ENCODE results near the gene LRRC31.
A peak's percentile ranks its signal among the peaks of the same experiment; 100 is the strongest.

The LRRC31 gene

GRCh38 chr3:169861871-169862270 is 7.9 kb downstream of the LRRC31 start:
- no peak for DNase-seq

GRCh38 chr3:169857811-169858210 is 11.9 kb downstream of the LRRC31 start:
- no peak for DNase-seq

DNA sequence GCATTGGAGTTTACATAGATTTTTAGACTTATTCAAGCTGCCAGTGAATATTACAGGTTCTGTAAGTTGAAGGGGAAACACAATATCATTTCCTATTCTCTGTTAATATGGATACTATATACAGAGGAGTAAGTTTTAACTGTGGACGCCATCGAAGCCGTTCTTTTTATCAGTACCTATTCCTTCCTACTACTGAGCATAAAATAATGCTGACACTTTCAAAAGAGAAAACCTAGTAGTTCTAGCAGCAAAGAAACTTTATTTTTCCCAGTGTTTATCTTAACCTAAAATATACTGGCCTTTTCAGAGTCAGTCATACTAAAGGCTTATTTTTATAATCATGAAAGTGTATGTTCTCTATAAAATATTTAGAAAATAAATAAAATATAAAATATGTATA is 14.2 kb downstream of the LRRC31 start:
- DNase-seq, result no peak

- no peak for DNase-seq
These were observed 19.1 kb downstream of the LRRC31 start for GRCh38 chr3:169850618-169851017.

- no peak for DNase-seq
These were observed 21.0 kb downstream of the LRRC31 start for GRCh38 chr3:169848741-169849140.

DNA sequence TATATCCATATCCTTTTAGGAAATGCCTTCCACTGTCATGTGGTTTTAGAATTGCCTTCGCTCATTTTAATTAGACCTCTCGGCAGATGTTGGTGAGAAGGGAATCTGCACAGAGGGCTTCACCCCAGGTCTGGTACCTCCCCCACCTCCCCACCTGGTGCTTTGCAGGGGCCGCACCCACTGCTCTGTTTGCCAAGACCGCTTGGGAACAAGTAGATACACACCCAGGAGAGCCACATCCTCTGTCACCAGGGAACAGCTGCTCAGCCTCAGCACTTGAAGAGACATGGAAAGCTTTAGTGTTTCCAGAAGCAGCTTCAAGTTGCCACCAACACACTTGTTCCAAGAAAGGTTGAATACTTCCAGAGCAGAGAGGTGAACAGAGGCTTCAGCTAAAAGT is 21.8 kb downstream of the LRRC31 start:
- no peak for DNase-seq

GRCh38 chr3:169846458-169847193 is 23.1 kb downstream of the LRRC31 start:
- no peak for DNase-seq

DNA sequence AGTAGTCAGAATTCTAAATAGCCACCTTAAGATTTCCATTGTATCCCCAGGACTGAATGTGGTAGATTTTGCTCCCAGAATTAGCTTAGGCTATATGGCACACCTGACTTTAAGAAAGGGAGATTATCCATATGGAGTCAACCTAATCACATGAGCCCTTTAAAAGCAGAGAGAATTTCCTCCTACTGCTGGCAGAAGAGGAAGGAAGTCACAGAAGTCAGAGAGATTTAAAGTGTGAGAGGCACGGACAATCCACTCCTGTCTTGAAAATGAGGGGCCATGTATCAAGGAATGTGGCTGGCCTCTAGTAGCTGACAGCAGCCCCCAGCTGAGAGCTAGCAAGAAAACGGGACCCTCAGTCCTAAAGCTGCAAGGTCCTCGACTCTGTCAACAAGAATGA is 26.8 kb downstream of the LRRC31 start:
- peak; percentile 33 to 55 for DNase-seq

GRCh38 chr3:169841171-169841570 is 28.6 kb downstream of the LRRC31 start:
- no peak for DNase-seq

DNA sequence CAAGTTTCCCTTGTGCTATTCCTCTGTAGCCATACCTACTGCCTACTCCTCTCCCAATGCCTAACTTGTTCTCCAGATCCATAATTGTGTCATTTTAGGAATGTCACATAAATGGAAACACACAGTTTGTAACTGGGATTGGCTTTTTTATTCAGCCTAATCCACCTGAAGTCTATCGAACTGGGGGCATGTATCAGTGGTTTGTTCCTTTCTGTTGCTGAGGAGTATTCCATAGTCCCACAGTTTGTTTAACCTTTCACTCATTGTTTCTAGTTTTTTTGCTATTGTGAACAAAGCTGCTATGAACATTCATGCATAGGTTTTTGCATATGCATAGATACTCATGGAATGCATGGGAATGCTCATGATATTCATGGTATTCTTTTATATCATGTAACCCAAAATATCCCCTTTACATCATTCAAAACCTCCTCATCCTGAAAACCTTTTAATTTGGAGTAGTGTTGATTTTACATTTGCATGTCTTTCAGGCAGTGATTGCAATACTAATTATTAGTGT is 31.2 kb downstream of the LRRC31 start:
- no peak for DNase-seq

DNA sequence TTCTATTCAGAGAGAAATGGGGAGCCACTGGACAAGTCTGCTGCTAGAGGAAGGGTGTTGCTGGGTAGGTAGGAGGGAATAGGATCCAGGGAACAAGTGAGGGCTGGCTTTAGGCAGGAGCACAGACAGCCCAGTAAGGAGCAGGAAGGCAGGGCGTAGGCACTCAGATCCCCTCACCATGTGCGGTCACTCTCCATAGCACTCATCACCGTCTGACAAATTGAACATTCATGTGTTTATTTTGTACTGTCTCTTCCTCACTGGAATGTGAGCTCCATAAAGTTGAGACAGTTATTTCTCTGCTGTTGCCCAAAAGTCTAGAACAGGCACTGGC is 32.8 kb downstream of the LRRC31 start:
- DNase-seq, result no peak

DNA sequence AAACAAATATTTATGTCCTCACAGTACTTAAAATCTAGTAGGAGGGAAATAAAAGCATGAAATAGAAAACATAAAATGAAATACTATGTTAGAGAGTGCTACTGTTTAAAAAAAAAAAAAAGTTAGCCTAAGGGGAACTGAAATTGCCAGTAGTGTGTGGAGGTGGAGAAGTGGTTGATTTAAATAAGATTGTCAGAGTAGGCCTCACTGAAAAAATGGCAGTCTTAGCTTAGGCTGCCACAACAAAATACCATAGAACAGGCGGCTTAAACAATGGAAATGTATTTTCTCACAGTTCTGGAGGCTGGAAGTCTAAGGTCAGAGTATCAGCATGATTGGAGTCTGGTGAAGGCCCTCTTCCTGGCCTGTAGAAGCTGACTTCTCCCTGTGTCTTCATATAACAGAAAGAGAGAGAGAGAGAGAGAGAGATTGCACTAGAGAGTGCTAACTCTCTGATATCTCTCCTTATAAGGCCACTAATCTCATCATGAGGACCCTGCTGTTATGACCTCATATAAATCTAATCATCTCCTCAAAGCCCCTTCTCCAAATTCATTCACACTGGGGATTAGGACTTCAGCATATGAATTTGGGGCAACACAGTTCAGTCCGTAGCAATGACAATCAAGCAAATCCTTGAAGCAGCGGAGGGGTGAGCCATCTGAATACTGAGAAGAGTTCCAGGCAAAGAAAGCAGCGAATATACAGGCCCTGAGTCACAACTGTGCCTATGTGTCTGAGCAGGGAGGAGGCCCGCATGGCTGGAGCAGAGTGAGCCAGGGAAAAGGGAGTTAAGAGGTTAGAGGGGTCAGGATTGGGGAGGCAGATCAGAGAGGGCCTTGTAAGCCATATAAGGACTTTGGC is 33.4 kb downstream of the LRRC31 start:
- DNase-seq, result no peak

- no peak for DNase-seq
These were observed 34.2 kb downstream of the LRRC31 start for GRCh38 chr3:169835533-169835932.

- DNase-seq, result no peak
These were observed 42.0 kb downstream of the LRRC31 start for GRCh38 chr3:169827712-169828111.

GRCh38 chr3:169825316-169825715 is 44.4 kb downstream of the LRRC31 start:
- DNase-seq, result no peak

- no peak for DNase-seq
These were observed 46.8 kb downstream of the LRRC31 start for GRCh38 chr3:169822983-169823382.

DNA sequence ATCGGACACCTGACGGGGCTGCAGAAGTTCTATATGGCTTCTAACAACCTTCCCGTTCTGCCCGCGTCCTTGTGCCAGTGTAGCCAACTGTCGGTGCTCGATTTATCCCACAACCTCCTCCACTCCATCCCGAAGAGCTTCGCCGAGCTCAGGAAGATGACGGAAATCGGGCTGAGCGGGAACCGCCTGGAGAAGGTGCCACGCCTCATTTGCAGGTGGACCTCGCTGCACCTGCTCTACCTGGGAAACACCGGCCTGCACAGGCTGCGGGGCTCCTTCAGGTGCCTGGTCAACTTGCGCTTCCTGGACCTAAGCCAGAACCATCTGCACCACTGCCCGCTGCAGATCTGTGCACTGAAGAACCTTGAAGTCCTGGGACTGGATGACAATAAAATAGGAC is 47.2 kb downstream of the LRRC31 start:
- DNase-seq, result no peak

- no peak for DNase-seq
These were observed 47.6 kb downstream of the LRRC31 start for GRCh38 chr3:169822091-169822490.

- no peak for DNase-seq
These were observed 51.4 kb downstream of the LRRC31 start for GRCh38 chr3:169818316-169818715.

DNA sequence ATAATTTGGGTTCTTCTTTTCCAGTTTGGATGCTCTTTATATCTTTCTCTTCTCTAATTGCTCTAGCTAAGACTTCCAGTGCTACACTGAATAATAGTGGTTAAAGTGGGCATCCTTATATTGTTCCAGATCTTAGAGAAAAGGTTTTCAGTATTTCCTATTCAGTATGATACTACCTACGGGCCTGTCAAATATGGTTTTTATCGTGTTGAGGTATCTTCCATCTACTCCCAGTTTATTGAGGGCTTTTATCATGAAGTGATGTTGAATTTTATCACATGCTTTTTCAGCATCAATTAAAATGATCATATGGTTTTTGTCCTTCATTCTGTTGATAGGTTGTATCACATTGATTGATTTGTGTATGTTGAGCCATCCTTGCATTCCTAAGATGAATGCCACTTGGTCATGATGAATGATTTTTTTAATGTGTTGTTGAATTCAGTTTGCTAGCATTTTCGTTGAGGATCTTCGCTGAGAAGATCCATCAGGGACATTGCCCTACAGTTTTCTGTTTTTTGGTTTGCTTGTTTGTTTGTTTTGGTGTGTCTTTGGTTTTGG is 54.1 kb downstream of the LRRC31 start:
- DNase-seq, result no peak

GRCh38 chr3:169813757-169814517 is 55.8 kb downstream of the LRRC31 start:
- peak; percentile 88 to 91 for DNase-seq

GRCh38 chr3:169813278-169813677 is 56.5 kb downstream of the LRRC31 start:
- peak; percentile 46 to 60 for DNase-seq
